ENCODE results near the gene SEC14L3. TPM values are rescaled to one million over a fixed set of nuclear protein-coding genes. Genes with fewer than 3 reads are reported as not detected.

SEC14L3 gene
- total and polyA plus RNA-seq, 2 of the 13 experiments (the other 11 are each of a cell fraction or from before 2014, with no cell fraction given): not detected

DNA sequence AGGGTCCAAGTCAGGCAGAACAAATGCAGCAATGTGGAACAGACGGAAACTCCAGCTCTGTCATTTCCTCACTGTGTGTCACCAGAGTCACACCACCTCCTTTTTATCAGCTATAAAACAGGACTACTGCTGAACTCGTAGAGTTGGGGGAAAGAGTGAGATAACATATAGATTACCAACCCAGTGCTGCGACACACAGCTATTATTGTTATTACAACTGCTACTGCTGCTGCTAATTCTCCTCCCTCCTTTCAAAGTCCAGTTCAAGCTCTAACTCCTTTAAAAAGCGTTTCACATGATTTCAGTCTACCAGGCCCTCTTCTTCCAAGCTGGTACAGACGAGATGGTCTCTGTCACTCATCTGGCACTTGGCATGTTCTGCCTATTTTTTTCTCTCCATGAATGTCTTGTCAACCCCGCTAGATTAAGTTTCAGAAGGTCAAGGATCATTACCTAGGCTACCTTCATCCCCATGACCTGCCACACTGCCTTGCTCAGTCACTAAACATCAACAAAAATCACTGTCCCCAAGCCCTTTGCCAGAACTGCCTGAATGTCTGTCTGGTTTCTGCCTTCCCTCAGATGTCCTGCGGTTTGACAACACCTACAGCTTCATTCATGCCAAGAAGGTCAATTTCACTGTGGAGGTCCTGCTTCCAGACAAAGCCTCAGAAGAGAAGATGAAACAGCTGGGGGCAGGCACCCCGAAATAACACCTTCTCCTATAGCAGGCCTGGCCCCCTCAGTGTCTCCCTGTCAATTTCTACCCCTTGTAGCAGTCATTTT is 49.9 kb downstream of the SEC14L3 start (continued):
- TF ChIP-seq, protein P1, sequence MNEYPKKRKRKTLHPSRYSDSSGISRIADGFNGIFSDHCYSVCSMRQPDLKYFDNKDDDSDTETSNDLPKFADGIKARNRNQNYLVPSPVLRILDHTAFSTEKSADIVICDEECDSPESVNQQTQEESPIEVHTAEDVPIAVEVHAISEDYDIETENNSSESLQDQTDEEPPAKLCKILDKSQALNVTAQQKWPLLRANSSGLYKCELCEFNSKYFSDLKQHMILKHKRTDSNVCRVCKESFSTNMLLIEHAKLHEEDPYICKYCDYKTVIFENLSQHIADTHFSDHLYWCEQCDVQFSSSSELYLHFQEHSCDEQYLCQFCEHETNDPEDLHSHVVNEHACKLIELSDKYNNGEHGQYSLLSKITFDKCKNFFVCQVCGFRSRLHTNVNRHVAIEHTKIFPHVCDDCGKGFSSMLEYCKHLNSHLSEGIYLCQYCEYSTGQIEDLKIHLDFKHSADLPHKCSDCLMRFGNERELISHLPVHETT (CRISPR knock-in tag; conservative IDR thresholded peaks at IDR 0.05): no peak
- no peak for TF ChIP-seq ZNF326 (CRISPR knock-in tag; IDR thresholded peaks at IDR 0.05; ENCODE audit: borderline replicate concordance)
- TF ChIP-seq EZH2 (conservative IDR thresholded peaks at IDR 0.05; ENCODE audit: low read depth, low read length): no peak
- no peak for TF ChIP-seq ZNF850 (CRISPR knock-in tag; conservative IDR thresholded peaks at IDR 0.05)
- no peak for TF ChIP-seq RCOR2 (CRISPR knock-in tag; IDR thresholded peaks at IDR 0.05)
- no peak for TF ChIP-seq TAF15 (IDR thresholded peaks at IDR 0.05; ENCODE audit: low read depth, low read length, poor library complexity, severe bottlenecking)
- TF ChIP-seq ZNF30 (CRISPR knock-in tag; IDR thresholded peaks at IDR 0.05): no peak
- no peak for TF ChIP-seq ZNF329 (CRISPR knock-in tag; IDR thresholded peaks at IDR 0.05; ENCODE audit: low read depth)
- no peak for TF ChIP-seq ESRRA (CRISPR knock-in tag; IDR thresholded peaks at IDR 0.05; ENCODE audit: low read depth)
- TF ChIP-seq, protein P2, sequence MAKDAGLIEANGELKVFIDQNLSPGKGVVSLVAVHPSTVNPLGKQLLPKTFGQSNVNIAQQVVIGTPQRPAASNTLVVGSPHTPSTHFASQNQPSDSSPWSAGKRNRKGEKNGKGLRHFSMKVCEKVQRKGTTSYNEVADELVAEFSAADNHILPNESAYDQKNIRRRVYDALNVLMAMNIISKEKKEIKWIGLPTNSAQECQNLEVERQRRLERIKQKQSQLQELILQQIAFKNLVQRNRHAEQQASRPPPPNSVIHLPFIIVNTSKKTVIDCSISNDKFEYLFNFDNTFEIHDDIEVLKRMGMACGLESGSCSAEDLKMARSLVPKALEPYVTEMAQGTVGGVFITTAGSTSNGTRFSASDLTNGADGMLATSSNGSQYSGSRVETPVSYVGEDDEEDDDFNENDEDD (CRISPR knock-in tag; IDR thresholded peaks at IDR 0.05; ENCODE audit: borderline replicate concordance): no peak
- TF ChIP-seq AHR (CRISPR knock-in tag; IDR thresholded peaks at IDR 0.05): no peak
- TF ChIP-seq HES4 (CRISPR knock-in tag; IDR thresholded peaks at IDR 0.05; ENCODE audit: borderline replicate concordance): no peak
- no peak for TF ChIP-seq ZNF382 (CRISPR knock-in tag; IDR thresholded peaks at IDR 0.05; ENCODE audit: borderline replicate concordance)
- TF ChIP-seq TARDBP (CRISPR knock-in tag; IDR thresholded peaks at IDR 0.05): peak; percentile 37; the same call in 1 of the 2 replicates
- no peak for TF ChIP-seq SMAD9 (CRISPR knock-in tag; IDR thresholded peaks at IDR 0.05)
- TF ChIP-seq, protein P3, sequence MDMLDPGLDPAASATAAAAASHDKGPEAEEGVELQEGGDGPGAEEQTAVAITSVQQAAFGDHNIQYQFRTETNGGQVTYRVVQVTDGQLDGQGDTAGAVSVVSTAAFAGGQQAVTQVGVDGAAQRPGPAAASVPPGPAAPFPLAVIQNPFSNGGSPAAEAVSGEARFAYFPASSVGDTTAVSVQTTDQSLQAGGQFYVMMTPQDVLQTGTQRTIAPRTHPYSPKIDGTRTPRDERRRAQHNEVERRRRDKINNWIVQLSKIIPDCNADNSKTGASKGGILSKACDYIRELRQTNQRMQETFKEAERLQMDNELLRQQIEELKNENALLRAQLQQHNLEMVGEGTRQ (IDR thresholded peaks at IDR 0.05; ENCODE audit: low read depth, low read length): no peak
- TF ChIP-seq, protein P3 (CRISPR knock-in tag; IDR thresholded peaks at IDR 0.05; ENCODE audit: borderline replicate concordance): no peak
- no peak for TF ChIP-seq ZFP62 (CRISPR knock-in tag; IDR thresholded peaks at IDR 0.05)
- TF ChIP-seq BRD4 (CRISPR knock-in tag; IDR thresholded peaks at IDR 0.05): no peak
- TF ChIP-seq, protein P4, sequence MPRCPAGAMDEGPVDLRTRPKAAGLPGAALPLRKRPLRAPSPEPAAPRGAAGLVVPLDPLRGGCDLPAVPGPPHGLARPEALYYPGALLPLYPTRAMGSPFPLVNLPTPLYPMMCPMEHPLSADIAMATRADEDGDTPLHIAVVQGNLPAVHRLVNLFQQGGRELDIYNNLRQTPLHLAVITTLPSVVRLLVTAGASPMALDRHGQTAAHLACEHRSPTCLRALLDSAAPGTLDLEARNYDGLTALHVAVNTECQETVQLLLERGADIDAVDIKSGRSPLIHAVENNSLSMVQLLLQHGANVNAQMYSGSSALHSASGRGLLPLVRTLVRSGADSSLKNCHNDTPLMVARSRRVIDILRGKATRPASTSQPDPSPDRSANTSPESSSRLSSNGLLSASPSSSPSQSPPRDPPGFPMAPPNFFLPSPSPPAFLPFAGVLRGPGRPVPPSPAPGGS (CRISPR knock-in tag; IDR thresholded peaks at IDR 0.05): no peak

Measured in HepG2 (cell line).